Fibroblast of villous mesenchyme (primary cell): ENCODE data around the gene MOG. TPM values are rescaled to one million over a fixed set of nuclear protein-coding genes. Genes with fewer than 3 reads are reported as not detected.

Source experiments
- DNase-seq: peaks from one replicate; pipeline ENCODE4 v3.0.0-alpha.2; 2010; ENCODE audit warnings: low read depth
- H3K4me3 ChIP-seq: 2 replicates; pipeline ENCODE4 v1.5.1; 2011; ENCODE audit warnings: low read depth, mild to moderate bottlenecking, low read length
- CTCF ChIP-seq: IDR thresholded peaks from 2 replicates; pipeline ENCODE4 v1.5.1; 2012; ENCODE audit warnings: low read depth, mild to moderate bottlenecking, low read length; ENCODE audit not compliant: insufficient read depth
- total RNA-seq: library from RNA; depleted of rRNA; stranded (reverse); fragments of >200 nt; gene quantifications from 2 replicates; pipeline ENCODE4 v1.2.3, GENCODE V29; 2012

Gene MOG
- not detected in 2 replicates for total RNA-seq

DNA sequence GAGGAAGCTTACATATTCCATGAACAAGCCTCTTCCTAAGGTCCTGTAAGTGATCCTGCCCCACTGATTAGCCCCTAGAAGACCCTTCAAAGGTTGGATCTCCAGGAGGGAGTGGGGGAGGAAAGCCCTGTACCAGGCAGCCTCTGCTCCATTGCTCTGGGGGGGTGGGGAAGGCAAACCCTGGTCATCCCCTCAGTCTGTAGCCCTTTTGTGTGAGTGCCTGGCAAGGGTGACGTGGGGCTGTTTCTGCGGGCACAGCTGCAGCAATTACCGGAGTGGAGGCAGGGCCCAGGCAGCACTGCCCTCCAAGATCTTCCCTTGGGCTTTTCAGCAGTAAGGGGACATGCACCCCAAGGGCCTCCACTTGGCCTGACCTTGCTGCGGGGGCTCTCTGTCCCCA, at the start of gene MOG:
MOG (plus strand) TSS at position 295 of the 400 bp plus-strand sequence. CDS start 118 bp downstream, outside the sequence.
- TF ChIP-seq CTCF = no peak
- H3K4me3 ChIP-seq = no peak within 1 kb of the TSS
- no peak for DNase-seq

DNA sequence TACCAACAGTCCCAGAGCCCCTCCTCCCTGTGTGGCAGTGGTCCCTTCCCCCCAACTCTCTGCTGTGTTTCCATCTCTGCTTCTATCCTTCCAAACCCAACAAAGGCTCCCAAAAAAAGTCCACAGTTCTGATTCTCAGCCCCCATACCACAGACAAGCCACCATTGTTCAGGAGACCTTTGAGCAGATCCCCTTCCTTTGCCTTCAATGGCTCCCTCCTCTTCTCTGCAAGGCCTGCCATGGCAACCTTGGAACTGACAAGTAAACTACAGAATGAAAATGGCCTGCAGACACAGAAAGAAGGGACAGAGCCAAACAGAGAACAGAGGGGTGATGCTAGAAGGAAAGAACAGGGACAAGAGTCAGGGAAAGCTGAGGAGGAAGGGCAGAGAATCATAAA, 48.8 kb upstream of the MOG start:
- no peak overlapping the region for H3K4me3 ChIP-seq
- TF ChIP-seq CTCF = no peak
- no peak for DNase-seq

- DNase-seq = no peak
- no peak for TF ChIP-seq CTCF
These were observed 46.4 kb upstream of the MOG start for GRCh38 chr6:29610540-29610939.

DNA sequence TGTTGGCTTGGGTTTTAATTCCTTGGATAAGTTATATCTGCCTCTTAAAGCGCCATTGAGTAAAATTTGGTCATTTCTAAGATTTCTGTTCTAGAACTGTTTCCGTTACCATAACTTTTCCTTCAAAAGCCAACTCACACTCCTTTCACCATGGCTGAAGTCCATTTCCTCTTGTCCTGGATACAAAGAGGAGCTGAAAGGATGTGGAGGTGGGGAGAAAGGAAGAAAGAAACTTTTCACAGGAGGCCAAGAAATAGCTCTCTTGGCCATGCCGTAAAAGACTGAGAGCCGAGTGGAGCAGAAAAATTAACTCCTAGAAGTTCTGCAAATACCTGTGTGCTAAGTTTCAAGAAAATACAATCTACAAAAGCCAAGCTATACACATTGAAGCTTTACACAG, 45.5 kb upstream of the MOG start:
- no peak for DNase-seq
- no peak for TF ChIP-seq CTCF
- H3K4me3 ChIP-seq = no peak overlapping the region

More at GRCh38 chr6:29610540-29610939, 46.4 kb upstream of the MOG start:
- no peak overlapping the region for H3K4me3 ChIP-seq

GRCh38 chr6:29617782-29618554, 38.9 kb upstream of the MOG start:
- H3K4me3 ChIP-seq = no peak overlapping the region
- DNase-seq = no peak
- no peak for TF ChIP-seq CTCF

GRCh38 chr6:29619578-29620160, 37.2 kb upstream of the MOG start:
- no peak overlapping the region for H3K4me3 ChIP-seq
- TF ChIP-seq CTCF = no peak
- no peak for DNase-seq
